ENCODE measurements around the gene RAN. TPM values are rescaled to one million over a fixed set of nuclear protein-coding genes. Genes with fewer than 3 reads are reported as not detected.

The RAN gene
- total RNA-seq, 1 experiment from 2014 or later = 1,193 TPM

GRCh38 chr12:130877333-130877732 lies 5.5 kb downstream of the RAN start:
- Histone ChIP-seq H3K9me3 (ENCODE audit: control insufficient read depth, insufficient read depth, low read depth, low read length) (no peaks in the 10 kb centered on the region), H3K27ac (ENCODE audit: low read length) (no peak overlapping the region), H3K27me3 (ENCODE audit: control insufficient read depth, insufficient read depth, low read length) (no peaks in the 10 kb centered on the region), H3K4me3 (ENCODE audit: low read depth in 2 of 2, low read length in 2 of 2) (no peak overlapping the region), H3K4me1 (ENCODE audit: control insufficient read depth, insufficient read depth, low read length) (peaks cover 38% of the 10 kb centered on the region), H3K36me3 (ENCODE audit: control insufficient read depth, insufficient read depth, low read length) (peaks cover 41% of the 10 kb centered on the region)
- in situ Hi-C loops (cut with HindIII; ENCODE audit: low pct_unique_long_range_greater_than_20kb, low sequenced_read_pairs) (no loop called here), intact Hi-C loops (cut with micrococcal nuclease; ENCODE audit: unreplicated experiment) (no loop called here)
- TF ChIP-seq CTCF (IDR thresholded peaks at IDR 0.05) (no peak), POLR2AphosphoS5 (IDR thresholded peaks at IDR 0.05; ENCODE audit: low read depth, low read length) (no peak), TCF7L2 (IDR thresholded peaks at IDR 0.05; ENCODE audit: low read depth, low read length) (no peak), SIN3A (IDR thresholded peaks at IDR 0.05; ENCODE audit: borderline replicate concordance, insufficient read depth, low read depth, low read length) (no peak), REST (IDR thresholded peaks at IDR 0.05; ENCODE audit: insufficient read depth in 1 of 2, low read depth in 2 of 2, low read length in 1 of 2) (no peak)
- no TSS peak for BruUV-seq (replicated peaks)
- ATAC-seq (no peak), DNase-seq (ENCODE audit: low read depth, low spot score) (no peak)
- CTCF ChIA-PET = interaction anchor here (0.7 to 1.0 kb wide), 4 partner anchors 37 to 255 kb away, joined by 3 to 5 read pairs (median 4); no protein-coding TSS in a partner anchor
- POLR2A ChIA-PET = no interaction called here

- POLR2A ChIA-PET = no interaction called here
- BruUV-seq (replicated peaks) = no TSS peak
- in situ Hi-C loops (cut with HindIII; ENCODE audit: low pct_unique_long_range_greater_than_20kb, low sequenced_read_pairs) (no loop called here), intact Hi-C loops (cut with micrococcal nuclease; ENCODE audit: unreplicated experiment) (no loop called here)
- ATAC-seq = peak; percentile 71
- Histone ChIP-seq H3K9me3 (ENCODE audit: control insufficient read depth, insufficient read depth, low read depth, low read length) (no peaks in the 10 kb centered on the region), H3K36me3 (ENCODE audit: control insufficient read depth, insufficient read depth, low read length) (peaks cover 29% of the 10 kb centered on the region), H3K27ac (ENCODE audit: low read length) (no peak overlapping the region), H3K4me3 (ENCODE audit: low read depth in 2 of 2, low read length in 2 of 2) (no peak overlapping the region), H3K4me1 (ENCODE audit: control insufficient read depth, insufficient read depth, low read length) (peaks cover 37% of the 10 kb centered on the region), H3K27me3 (ENCODE audit: control insufficient read depth, insufficient read depth, low read length) (no peaks in the 10 kb centered on the region)
- CTCF ChIA-PET = interaction anchor here (0.7 kb wide), 1 partner anchor 36 kb away, joined by 3 read pairs; no protein-coding TSS in a partner anchor
- no peak for DNase-seq (ENCODE audit: low read depth, low spot score)
- TF ChIP-seq SIN3A (IDR thresholded peaks at IDR 0.05; ENCODE audit: borderline replicate concordance, insufficient read depth, low read depth, low read length) = no peak
- peak; percentile 83 for TF ChIP-seq POLR2AphosphoS5 (IDR thresholded peaks at IDR 0.05; ENCODE audit: low read depth, low read length)
Observed at GRCh38 chr12:130878193-130879185, 6.6 kb downstream of the RAN start.
